Stimulated activated CD4-positive, alpha-beta T cell treated with anti-CD3 and anti-CD28 coated beads, Interleukin-1b, Interleukin-23, amount 100 ng/mL, for 24 hours (primary cell): ENCODE measurements around the gene HTR5A.
A peak's percentile ranks its signal among the peaks of the same experiment; 100 is the strongest.

Source experiments
- DNase-seq, 4 experiments: peaks; one replicate each; pipeline ENCODE4 v3.0.0-alpha.2; 2020; ENCODE audit warnings: low read depth in 4 of 4, low spot score in 1 of 4

Gene HTR5A

DNA sequence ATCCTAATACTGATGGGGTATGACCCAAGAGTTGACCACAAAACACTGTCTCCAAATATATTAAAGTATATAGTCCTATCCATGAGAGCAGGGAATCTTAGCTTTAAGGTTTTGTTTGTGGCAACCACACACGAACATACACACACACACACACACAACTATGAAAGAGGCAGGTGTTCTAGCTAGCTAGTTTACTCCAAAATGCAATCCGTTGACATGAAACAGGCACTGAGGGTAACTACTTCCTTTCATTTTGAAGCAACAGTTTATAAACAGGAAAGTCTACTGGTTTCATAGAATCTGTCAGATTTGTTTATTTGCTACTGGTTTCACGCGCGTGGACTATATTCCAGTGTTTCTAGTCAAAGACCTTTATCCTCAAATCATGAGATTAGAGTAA is 14.8 kb downstream of the HTR5A start:
- no peak for DNase-seq

DNA sequence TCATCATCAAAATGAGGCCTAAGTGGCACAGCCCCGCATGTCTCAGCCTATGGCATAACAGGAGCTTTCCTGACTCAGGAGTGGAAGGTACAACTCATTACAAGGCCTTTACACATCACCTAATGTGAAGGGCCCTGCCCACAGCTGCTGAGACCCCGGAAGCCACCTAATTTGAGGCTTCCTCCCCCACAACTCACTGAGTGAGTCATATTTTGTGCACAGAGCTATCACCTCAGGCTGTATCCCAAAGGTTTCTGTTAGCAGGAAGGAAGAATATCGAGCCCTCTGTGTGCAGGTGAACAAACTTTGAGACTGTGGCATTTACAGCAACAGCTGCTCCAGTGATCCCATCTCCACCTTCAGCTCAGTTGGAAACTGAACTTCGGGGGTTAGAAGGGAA is 20.6 kb downstream of the HTR5A start:
- peak in 1 of 4 experiments; percentile 21 for DNase-seq

DNA sequence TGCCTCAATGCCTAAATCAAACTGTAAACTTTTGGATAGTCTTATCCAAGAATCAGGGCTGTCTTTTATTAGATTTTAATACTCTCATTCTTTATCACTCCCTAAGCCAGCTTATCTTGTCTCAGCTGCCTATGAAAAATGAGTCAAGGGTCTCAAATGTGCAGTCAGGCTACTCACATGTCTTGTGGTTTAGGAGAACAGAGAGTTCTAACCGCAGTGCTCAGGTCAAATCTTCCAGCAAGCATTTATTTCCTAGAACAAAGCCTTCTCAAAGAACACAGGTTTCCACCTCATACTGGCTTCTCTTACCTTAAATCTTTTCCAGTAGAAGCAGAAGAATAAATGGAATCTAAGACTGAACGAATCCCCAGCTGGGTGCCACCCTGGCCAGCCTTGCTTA is 23.5 kb downstream of the HTR5A start:
- no peak for DNase-seq

DNA sequence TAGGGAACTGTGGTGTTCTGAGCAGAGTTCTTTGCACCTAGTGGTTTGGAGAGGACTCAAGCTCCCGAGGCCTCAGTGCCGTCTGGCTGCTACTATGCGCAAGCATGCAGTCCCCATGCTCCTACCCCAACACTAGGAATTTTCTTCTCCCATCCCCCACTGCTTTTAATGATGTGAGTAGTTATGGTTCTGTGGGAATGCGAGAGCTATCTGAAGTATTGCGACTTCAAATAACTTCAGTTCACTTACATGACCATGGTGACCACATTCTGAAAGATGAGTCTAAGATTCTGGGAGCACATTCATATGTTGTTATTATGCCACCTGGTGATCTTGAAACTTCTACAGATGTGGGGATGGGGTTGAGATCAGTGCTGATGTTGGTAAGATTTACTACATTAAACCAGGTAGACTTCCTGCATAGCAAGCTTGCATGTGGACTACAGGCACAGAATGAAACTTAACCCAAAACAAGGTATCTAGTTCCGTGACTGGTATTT is 24.6 kb downstream of the HTR5A start:
- DNase-seq: no peak

DNA sequence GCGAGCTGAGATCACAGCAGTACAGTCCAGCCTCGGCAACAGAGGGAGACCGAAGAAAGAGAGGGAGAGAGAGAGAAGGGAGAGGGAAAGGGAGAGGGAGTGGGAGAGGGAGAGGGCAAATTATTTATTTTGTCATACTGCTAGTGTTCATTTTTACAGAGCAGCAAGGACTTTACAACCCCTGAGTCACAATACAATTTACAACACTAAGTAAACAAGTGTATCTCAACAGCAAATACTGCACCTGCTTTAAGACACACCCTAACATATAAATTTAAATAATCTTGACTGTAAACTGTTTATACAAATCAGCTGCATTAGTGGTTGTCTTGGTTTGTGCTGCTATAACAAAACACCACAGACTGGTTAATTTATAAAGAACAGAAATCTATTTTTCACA is 27.2 kb downstream of the HTR5A start:
- DNase-seq: no peak

DNA sequence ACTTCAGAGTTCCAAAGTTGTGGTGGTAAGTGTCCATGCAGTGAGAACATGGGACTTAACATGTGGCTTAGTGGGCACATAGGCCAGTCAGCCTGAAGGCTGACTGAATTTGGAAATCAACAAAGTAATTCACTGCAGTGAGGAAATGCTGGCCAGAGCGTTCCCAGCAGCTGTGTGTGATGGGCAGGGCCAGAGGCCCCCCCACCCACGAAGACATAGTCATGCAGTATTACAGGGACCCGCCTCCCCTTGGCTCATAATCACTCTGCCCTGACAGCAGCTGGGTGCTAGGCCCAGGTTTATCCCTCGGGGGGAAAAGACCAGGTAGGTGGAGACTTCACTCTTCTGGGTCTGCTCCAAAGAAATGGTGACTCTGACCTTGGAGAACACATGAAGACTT is 33.7 kb downstream of the HTR5A start:
- no peak for DNase-seq

DNA sequence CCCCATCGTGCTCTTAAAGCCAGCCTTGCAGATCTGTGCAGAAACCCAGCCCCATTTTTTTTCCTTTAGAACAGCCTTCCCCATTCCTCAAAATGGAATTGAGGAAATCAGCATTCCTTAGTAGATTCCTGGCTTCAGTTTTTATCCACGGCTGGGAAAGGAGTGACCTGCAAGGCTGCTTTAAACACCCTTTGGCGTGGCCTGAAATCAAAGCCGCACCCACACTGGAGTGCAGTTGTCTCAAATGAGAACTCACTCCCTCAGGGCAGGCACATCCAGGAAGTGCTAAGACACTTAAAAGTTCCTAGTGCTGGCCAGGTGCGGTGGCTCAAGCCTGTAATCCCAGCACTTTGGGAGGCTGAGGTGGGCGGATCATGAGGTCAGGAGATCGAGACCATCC is 34.8 kb downstream of the HTR5A start:
- no peak for DNase-seq

DNA sequence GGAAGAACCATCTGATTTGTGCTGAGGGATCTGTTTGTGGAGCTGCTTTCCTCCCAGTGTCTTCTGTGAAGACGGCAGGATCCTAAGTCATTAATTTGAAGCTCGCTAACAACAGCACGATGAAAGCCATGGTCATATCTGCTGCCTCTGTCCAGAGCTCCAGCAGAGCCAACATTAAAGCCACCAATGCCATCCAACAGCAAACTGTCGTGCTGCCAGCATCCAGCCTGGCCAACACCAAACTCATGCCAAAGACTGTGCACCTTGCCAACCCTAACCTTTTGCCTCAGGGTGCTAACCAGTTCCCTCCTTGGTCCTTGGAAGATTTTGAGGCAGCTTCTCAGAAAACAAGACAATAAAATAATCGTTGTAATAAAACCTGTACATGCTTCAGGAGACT is 36.2 kb downstream of the HTR5A start:
- DNase-seq: no peak

DNA sequence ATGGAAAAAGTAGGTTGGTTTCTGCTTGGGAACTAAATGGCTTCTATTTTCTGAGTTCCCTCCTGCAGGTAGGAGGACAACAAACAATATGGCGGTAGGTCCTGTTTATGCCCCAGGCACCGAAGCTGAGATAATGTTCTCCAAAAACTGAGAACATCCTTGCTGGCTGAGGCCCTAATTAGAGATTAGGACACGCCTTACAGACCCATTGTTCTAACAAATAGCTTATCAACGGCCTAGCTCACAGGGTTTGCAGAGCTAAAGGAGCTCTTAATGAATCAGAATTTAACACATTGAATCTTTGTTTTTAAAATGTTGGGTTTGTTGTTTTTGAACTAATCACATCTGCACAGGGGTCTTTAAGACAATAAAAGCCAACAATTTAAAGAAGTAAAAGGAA is 37.0 kb downstream of the HTR5A start:
- no peak for DNase-seq

DNA sequence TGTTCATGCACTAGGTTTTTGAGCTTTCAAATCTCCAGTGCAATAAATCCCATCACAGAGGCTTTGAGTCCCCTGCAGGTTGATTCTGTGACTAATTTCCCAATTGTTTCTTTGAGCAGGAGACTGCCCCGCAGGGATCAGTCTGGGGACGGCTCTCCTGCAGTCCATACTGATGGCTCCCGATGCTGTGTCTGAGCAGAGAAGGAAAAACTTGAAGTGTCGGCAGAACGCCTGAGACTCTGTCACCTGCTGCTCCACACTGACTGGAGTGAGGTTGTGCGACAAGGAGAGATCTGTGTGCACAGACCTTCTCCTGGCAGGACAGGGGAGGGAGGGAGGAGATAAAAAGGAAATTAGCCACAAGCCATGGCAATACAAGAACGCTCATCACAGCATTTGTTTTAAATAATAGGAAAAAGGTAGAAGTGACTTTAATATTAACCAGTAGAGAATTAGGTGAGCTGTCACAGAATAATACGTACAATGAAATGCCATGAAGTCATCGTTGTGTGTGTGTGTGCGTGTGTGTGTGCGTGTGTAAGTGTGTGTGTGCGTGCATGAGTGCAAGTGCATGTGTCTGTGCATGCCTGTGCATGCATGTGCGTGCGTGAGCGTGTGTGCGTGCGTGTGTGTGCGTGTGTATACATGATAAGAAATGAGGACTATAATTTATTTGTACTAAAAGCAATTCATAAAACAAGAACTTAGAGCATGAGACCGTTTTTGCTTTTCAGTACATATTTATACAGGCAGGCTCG is 38.2 kb downstream of the HTR5A start:
- DNase-seq: no peak

DNA sequence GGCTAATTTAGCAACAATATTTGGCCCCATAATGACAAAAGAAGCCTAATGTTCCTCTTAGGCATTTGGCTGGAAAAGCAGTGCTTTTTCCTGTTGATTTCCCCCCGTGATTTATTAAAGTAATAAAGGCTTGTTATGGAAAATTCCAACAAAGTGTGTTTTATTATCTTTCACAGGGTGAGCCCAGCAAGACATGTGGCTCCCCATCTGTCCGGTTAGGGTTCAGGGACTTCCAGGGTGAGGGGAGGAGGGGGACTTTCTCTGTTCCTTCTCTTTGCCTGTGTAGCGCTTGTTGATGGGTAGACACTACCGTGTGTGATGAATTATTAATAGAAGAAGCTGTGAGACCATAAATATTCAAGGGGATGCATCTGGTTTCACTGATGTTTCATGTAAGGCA is 39.0 kb downstream of the HTR5A start:
- no peak for DNase-seq

DNA sequence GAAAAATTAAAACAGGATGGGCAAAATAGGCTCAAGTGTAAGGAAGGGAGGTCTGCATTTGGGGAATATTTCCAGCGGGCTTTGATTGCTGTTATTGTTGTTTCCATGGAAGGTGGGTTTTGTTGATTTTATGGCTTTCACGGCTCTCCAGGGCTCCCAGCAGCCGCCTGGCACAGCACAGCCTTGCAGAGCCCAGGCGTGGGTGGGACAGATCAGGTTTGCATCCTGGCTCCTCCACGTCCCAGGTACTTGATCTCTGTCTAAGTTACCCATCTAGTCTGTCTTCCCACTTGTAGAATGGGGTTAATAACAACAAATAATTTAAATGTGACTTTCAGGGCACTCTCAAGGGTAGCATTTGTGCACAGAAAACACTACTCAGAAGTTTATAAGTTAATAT is 45.2 kb downstream of the HTR5A start:
- DNase-seq: no peak

DNA sequence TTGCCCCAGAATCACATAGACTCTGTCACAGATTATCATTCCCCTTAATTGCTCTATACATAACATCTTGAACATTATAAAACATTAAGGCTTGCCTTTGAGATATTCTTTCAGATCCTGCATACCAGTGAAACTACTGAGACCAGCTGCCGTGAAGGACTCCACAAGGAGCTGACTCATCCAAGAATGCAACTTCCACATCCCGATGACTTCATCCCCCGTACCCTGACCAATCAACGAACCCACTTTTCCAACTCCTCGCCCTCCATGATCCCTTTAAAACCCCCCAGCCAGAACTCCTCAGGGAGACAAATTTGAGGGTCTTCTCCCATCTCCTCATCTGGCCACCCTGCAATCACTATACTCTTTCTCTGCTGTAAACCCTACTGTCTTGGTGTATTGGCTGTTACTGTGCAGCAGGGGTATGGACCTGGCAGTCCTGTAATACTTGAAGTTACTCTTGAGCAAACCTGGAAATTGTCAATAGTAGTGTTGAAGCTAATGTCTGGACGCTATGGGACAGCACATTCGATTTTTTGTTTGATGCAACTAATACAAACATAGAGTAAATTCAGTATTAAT is 49.8 kb downstream of the HTR5A start:
- DNase-seq: no peak

DNA sequence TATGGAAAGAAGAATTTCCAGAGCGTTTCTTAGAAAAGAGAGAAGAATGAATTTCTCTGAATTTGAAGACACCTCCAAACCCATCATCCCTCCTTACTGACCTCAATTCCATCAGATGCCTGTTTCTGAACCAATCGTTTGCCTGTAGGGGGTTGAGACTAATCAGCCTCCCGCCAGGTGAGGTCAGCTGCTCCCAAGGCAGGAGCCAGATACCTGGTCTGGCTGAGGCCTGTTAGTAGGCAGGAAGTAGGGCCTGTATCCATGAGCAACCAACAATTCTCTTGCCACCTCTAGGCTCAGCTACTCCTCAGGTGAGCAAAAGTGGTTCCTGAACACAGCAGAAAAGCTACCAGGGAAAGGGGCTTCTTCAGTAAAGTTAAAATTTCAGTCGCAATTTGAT is 50.3 kb downstream of the HTR5A start:
- DNase-seq: no peak

DNA sequence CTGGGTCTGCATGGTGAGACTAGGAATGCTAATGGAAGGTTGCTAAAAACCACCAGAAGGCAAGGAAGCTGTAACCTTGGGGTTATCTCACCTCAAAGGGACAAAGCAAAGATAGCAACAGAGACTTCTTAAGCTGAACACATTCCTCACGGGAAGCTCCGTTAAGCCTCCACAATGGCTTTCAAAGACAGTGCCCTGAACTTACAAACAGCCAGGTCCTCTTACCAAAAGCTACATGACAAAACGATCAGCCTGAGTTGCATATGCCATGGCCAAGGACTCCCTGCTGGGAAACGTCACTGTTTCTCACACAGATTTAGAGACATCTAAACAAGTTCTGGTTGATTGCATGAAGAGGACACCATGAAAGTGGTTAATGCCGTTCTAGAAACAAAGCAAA is 52.7 kb downstream of the HTR5A start:
- DNase-seq: no peak

DNA sequence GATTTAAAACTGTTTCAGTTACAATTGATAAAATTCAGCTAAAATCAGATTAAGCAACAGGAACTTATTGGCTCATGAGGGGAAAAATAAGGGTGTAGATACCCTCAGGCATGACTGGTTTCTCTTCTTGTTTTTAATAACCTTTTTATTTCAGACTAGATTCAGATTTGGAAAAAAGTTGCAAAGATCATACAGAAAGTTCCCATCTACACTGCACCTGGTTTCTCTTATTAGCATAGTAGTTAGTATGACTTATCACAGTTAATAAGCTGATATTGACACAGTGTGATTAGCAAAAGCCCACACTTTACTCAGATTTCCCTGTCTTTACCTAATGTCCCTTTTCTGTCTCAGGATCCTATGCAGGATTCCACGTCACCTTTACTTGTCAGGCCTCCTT is 53.3 kb downstream of the HTR5A start:
- no peak for DNase-seq

DNA sequence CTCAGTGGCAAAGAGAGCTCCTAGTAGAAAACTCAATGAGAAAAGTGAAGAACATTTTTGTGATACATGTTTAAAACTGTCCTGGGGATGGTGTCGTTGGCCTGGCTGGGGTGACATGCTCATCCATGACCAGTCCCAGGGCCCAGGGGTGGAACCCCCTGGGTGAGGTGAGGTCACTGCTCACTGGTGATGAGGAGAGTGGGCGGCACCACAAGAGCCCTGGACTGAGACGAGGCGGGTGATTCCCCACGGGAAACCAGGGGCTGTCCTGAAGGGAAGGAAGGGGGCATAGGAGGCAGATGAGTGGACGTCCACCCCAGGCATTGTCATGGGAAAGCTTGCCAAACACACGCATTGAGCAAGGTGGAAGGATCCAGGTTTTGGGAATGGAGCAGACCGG is 54.6 kb downstream of the HTR5A start:
- DNase-seq: no peak

DNA sequence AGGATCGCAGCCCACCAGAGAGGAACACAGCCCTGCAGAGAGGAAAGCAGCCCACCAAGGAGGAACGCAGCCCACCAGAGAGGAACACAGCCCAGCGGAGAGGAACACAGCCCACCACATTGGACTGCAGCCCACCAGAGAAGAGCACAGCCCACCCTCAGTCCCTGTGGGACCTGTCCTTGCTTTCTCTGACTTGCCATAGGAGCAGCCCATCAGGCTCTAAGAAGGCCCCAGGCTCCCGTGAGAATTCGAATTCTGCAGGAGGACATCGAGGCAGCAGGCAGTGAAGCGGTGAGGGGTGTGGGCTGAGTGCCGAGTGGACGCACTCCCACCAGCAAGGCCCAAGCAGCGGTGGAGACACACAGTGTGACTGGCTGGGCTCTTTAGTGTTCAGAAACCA is 59.1 kb downstream of the HTR5A start:
- no peak for DNase-seq

DNA sequence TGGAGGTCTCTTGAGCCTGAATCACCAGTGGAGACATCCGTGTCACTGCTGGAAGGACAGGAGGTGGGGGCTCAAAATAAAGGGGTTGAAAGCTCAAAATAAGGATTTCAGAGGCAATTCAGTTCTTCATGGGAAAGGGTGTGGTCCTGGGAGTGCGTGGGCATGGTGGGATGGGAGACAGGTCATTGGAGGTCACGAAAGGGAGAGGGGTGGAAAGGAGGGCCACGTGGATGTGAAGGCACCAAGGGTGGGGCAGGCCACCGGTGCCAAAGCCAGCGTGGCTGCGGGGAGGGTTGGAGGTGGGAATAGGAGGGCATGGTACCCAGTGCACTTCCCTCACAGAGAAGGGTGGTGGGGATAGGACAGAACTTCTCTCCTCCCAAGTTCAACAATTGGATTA is 59.7 kb downstream of the HTR5A start:
- DNase-seq: no peak

DNA sequence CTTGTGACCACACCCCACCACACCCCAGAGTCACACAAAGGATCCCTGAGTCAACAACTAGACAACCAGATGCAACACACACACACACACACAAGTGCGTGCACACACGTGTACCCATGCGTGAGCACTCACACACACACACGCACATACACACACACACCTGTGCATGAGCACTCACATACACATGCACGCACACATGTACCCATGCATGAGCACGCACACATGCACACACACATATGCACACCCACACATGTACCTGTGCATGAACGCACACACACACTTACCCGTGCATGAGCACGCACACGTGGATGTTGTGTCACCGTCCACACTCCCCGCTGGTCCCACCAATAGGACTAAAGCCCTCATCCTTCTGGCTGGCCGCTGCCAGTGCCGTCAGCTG is 60.4 kb downstream of the HTR5A start:
- DNase-seq: no peak

DNA sequence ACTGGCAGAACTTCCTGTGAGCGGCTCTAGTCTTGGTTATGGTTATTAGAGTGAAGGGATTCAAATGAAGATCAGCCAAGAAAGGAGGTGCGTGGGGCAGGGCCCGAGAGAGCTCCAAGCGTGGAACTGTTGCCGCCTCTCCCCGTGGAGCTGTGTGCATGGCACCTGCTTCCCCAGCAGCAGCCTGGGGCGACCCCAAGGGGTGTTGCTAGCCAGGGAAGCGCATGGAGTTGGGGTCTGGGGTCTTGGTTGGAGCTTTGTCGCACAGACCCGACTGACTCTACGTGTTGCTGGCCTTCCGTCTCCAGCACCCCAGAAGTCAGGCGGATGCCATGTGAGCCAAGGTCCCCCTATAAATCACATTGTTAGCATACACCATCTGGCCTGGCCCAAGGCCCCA is 61.0 kb downstream of the HTR5A start:
- DNase-seq: no peak

DNA sequence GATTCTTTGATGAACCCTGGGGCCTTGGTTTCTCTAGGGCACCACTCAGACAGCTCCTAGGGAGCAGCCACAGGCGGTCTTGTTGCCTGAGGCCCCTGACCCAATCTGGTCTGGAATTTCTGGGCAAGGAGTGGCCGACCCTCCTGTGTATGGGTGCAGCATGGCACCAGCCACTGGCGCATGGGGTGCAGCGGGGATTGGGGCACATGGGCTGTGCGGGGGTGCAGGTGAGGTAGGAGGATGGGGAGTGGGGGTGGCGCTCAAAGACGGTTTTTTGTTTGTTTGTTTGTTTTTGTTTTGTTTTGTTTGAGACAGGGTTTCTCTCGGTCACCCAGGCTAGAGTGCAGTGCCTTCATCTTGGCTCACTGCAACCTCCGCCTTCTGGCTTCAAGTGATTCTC is 62.3 kb downstream of the HTR5A start:
- DNase-seq: no peak

DNA sequence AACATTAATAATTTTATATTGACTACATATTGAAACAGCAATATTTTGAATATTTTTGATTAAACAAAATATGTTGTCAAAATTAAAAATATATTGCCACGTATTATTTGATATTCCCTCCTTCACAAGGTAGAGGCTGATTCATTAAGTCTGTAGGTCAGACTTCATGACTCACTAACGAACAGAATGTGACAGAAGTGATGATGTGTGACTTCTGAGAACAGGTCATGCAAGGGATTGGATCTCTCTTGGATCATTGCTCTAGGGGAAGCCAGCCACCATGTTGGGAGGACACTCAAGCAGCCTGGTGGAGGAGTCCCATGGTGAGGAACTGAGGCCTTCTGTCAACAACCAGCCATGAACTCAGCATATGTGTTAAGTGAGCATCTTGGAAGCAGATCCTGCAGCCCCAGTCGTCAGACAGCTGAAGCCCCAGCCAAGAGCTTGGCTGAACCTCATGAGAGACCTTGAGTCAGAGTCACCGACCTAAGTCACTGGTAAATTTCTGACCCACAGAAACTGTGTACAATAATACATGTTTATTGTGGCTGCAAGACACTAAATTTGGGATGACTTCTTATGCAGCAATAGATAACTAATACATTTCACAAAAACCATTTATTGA is 66.6 kb downstream of the HTR5A start:
- DNase-seq: no peak
